Measurements from ENCODE around the gene PRKD3.

PRKD3 gene

GRCh38 chr2:37333256-37333655 lies 8.6 kb upstream of the PRKD3 start:
- TF ChIP-seq USF1 (IDR thresholded peaks at IDR 0.05): no peak
- TF ChIP-seq YY1 (IDR thresholded peaks at IDR 0.05; ENCODE audit: low read depth): no peak
- no peak for TF ChIP-seq NFIC (IDR thresholded peaks at IDR 0.05)
- TF ChIP-seq FOXM1 (IDR thresholded peaks at IDR 0.05; ENCODE audit: borderline replicate concordance, low read depth): no peak
- TF ChIP-seq ZBTB7A (IDR thresholded peaks at IDR 0.05; ENCODE audit: low read depth): no peak
- no peak for TF ChIP-seq REST (IDR thresholded peaks at IDR 0.05; ENCODE audit: low read depth)
- TF ChIP-seq CREB1 (IDR thresholded peaks at IDR 0.05; ENCODE audit: low read depth): no peak
- TF ChIP-seq MAX (IDR thresholded peaks at IDR 0.05): no peak
- TF ChIP-seq TEAD4 (IDR thresholded peaks at IDR 0.05): no peak
- no peak for TF ChIP-seq EP300 (IDR thresholded peaks at IDR 0.05; ENCODE audit: borderline replicate concordance)

- TF ChIP-seq CEBPB (IDR thresholded peaks at IDR 0.05): peak; percentile 94
- no peak for TF ChIP-seq ZBTB7A (IDR thresholded peaks at IDR 0.05; ENCODE audit: low read depth)
Observed at GRCh38 chr2:37332560-37332959, 7.9 kb upstream of the PRKD3 start.

- TF ChIP-seq TCF12 (IDR thresholded peaks at IDR 0.05; ENCODE audit: low read depth) (no peak), MAX (IDR thresholded peaks at IDR 0.05) (no peak), EGR1 (IDR thresholded peaks at IDR 0.05) (no peak), NFIC (IDR thresholded peaks at IDR 0.05) (no peak), USF1 (IDR thresholded peaks at IDR 0.05) (no peak), YY1 (IDR thresholded peaks at IDR 0.05; ENCODE audit: low read depth) (no peak), ZBTB7A (IDR thresholded peaks at IDR 0.05; ENCODE audit: low read depth) (no peak), FOXM1 (IDR thresholded peaks at IDR 0.05; ENCODE audit: borderline replicate concordance, low read depth) (no peak), REST (IDR thresholded peaks at IDR 0.05; ENCODE audit: low read depth) (no peak), CEBPB (IDR thresholded peaks at IDR 0.05) (no peak), RAD21 (IDR thresholded peaks at IDR 0.05; ENCODE audit: low read depth) (no peak), TEAD4 (IDR thresholded peaks at IDR 0.05) (no peak), EP300 (IDR thresholded peaks at IDR 0.05; ENCODE audit: borderline replicate concordance) (no peak), CREB1 (IDR thresholded peaks at IDR 0.05; ENCODE audit: low read depth) (no peak), TAF1 (IDR thresholded peaks at IDR 0.05; ENCODE audit: low read depth) (no peak)
Observed at GRCh38 chr2:37330681-37331080, 6.0 kb upstream of the PRKD3 start.

GRCh38 chr2:37326866-37327634 lies 2.4 kb upstream of the PRKD3 start:
- TF ChIP-seq YY1 (IDR thresholded peaks at IDR 0.05; ENCODE audit: low read depth): no peak
- no peak for TF ChIP-seq TAF1 (IDR thresholded peaks at IDR 0.05; ENCODE audit: low read depth)
- no peak for TF ChIP-seq EGR1 (IDR thresholded peaks at IDR 0.05)
- TF ChIP-seq NFIC (IDR thresholded peaks at IDR 0.05): no peak
- no peak for TF ChIP-seq EP300 (IDR thresholded peaks at IDR 0.05; ENCODE audit: borderline replicate concordance)
- TF ChIP-seq CEBPB (IDR thresholded peaks at IDR 0.05): no peak
- no peak for TF ChIP-seq CREB1 (IDR thresholded peaks at IDR 0.05; ENCODE audit: low read depth)
- TF ChIP-seq ZBTB7A (IDR thresholded peaks at IDR 0.05; ENCODE audit: low read depth): no peak
- no peak for TF ChIP-seq RAD21 (IDR thresholded peaks at IDR 0.05; ENCODE audit: low read depth)
- no peak for TF ChIP-seq TEAD4 (IDR thresholded peaks at IDR 0.05)
- no peak for TF ChIP-seq FOXM1 (IDR thresholded peaks at IDR 0.05; ENCODE audit: borderline replicate concordance, low read depth)
- no peak for TF ChIP-seq TCF12 (IDR thresholded peaks at IDR 0.05; ENCODE audit: low read depth)
- no peak for TF ChIP-seq REST (IDR thresholded peaks at IDR 0.05; ENCODE audit: low read depth)
- TF ChIP-seq MAX (IDR thresholded peaks at IDR 0.05): no peak
- no peak for TF ChIP-seq USF1 (IDR thresholded peaks at IDR 0.05)

Data from Ishikawa (cell line).